Osteoblast (primary cell): ENCODE results near the gene RSRC2. TPM values are rescaled to one million over a fixed set of nuclear protein-coding genes. Genes with fewer than 3 reads are reported as not detected.
A peak's percentile ranks its signal among the peaks of the same experiment; 100 is the strongest.

Experiments used
- DNase-seq: peaks from one replicate; pipeline ENCODE4 v3.0.0; 2011; ENCODE audit warnings: low spot score, mixed read lengths; ENCODE audit not compliant: insufficient read length; ENCODE audit errors: missing footprints
- H2AFZ ChIP-seq: 2 replicates; pipeline ENCODE4 v1.6.0; 2011; ENCODE audit warnings: mild to moderate bottlenecking, low read length
- H3K27ac ChIP-seq: 2 replicates; pipeline ENCODE4 v1.5.1; 2011; ENCODE audit warnings: mild to moderate bottlenecking, low read depth, low read length, moderate library complexity
- H3K27me3 ChIP-seq: 2 replicates; pipeline ENCODE4 v1.6.0; 2012; ENCODE audit warnings: mild to moderate bottlenecking, control low read depth, inconsistent platforms, low read length, moderate library complexity; ENCODE audit not compliant: insufficient read depth
- H3K36me3 ChIP-seq: 2 replicates; pipeline ENCODE4 v1.5.1; 2011; ENCODE audit warnings: mild to moderate bottlenecking, low read length, control low read depth, moderate library complexity; ENCODE audit not compliant: insufficient read depth
- H3K4me1 ChIP-seq: 2 replicates; pipeline ENCODE4 v1.5.1; 2011; ENCODE audit warnings: mild to moderate bottlenecking, low read length, control low read depth, moderate library complexity; ENCODE audit not compliant: insufficient read depth
- H3K4me2 ChIP-seq: 2 replicates; pipeline ENCODE4 v1.6.0; 2011; ENCODE audit warnings: mild to moderate bottlenecking, low read length; ENCODE audit not compliant: insufficient read depth
- H3K4me3 ChIP-seq: fragments of 200-600 bp; sonication (generic); 3 replicates; pipeline ENCODE4 v1.5.1; 2012; ENCODE audit warnings: mild to moderate bottlenecking, low read length, inconsistent platforms; ENCODE audit not compliant: insufficient read depth
- H3K79me2 ChIP-seq: 2 replicates; pipeline ENCODE4 v1.6.0; 2012; ENCODE audit warnings: mild to moderate bottlenecking, low read length, control low read depth, inconsistent platforms; ENCODE audit not compliant: insufficient read depth
- H3K9me3 ChIP-seq: 2 replicates; pipeline ENCODE4 v1.5.1; 2011; ENCODE audit warnings: low read depth, low read length, control low read depth
- H4K20me1 ChIP-seq: 2 replicates; pipeline ENCODE4 v1.6.0; 2012; ENCODE audit warnings: mild to moderate bottlenecking, low read length, control low read depth; ENCODE audit not compliant: insufficient read depth
- CTCF ChIP-seq: IDR thresholded peaks from 2 replicates; pipeline ENCODE4 v1.5.1; 2011; ENCODE audit warnings: mild to moderate bottlenecking, low read depth, low read length, moderate library complexity; ENCODE audit errors: extremely low read depth
- total RNA-seq: library from RNA; depleted of rRNA; stranded (reverse); fragments of >200 nt; gene quantifications from 2 replicates; pipeline ENCODE4 v1.2.3, GENCODE V29; 2012

RSRC2 gene
- total RNA-seq, 1 donor, result 43.1 TPM

GRCh38 chr12:122459211-122459610 lies 67.5 kb downstream of the RSRC2 start:
- H3K36me3 ChIP-seq, result no peaks in the 10 kb centered on the region
- H2AFZ ChIP-seq, result no peak overlapping the region
- no peaks in the 10 kb centered on the region for H3K27me3 ChIP-seq
- H3K4me1 ChIP-seq, result peaks cover 4% of the 10 kb centered on the region
- no peak for DNase-seq
- TF ChIP-seq CTCF, result no peak
- H4K20me1 ChIP-seq, result no peaks in the 10 kb centered on the region
- H3K4me2 ChIP-seq, result no peak overlapping the region
- no peak overlapping the region for H3K4me3 ChIP-seq
- no peaks in the 10 kb centered on the region for H3K9me3 ChIP-seq
- no peak overlapping the region for H3K27ac ChIP-seq
- no peaks in the 10 kb centered on the region for H3K79me2 ChIP-seq

- no peak for DNase-seq
- no peaks in the 10 kb centered on the region for H3K27me3 ChIP-seq
- no peak overlapping the region for H3K27ac ChIP-seq
- H3K4me3 ChIP-seq, result no peak overlapping the region
- no peaks in the 10 kb centered on the region for H3K79me2 ChIP-seq
- no peaks in the 10 kb centered on the region for H4K20me1 ChIP-seq
- no peak for TF ChIP-seq CTCF
- H3K9me3 ChIP-seq, result no peaks in the 10 kb centered on the region
- no peak overlapping the region for H2AFZ ChIP-seq
- H3K4me2 ChIP-seq, result no peak overlapping the region
- no peaks in the 10 kb centered on the region for H3K36me3 ChIP-seq
- no peaks in the 10 kb centered on the region for H3K4me1 ChIP-seq
Observed at GRCh38 chr12:122458105-122459035, 68.4 kb downstream of the RSRC2 start.

- no peak for TF ChIP-seq CTCF
- Histone ChIP-seq H3K27ac (no peak overlapping the region), H3K9me3 (no peaks in the 10 kb centered on the region), H3K79me2 (no peaks in the 10 kb centered on the region), H2AFZ (no peak overlapping the region), H3K36me3 (no peaks in the 10 kb centered on the region), H3K4me1 (no peaks in the 10 kb centered on the region), H3K4me2 (no peak overlapping the region), H3K4me3 (no peak overlapping the region), H4K20me1 (no peaks in the 10 kb centered on the region), H3K27me3 (no peaks in the 10 kb centered on the region)
- peak; percentile 32 for DNase-seq
Observed at GRCh38 chr12:122457627-122458026, 69.1 kb downstream of the RSRC2 start.

GRCh38 chr12:122454739-122455138 lies 72.0 kb downstream of the RSRC2 start:
- DNase-seq, result no peak
- Histone ChIP-seq H3K4me2 (no peak overlapping the region), H3K9me3 (no peaks in the 10 kb centered on the region), H4K20me1 (no peaks in the 10 kb centered on the region), H3K79me2 (no peaks in the 10 kb centered on the region), H3K27me3 (no peaks in the 10 kb centered on the region), H3K4me1 (no peaks in the 10 kb centered on the region), H2AFZ (no peak overlapping the region), H3K4me3 (no peak overlapping the region), H3K36me3 (no peaks in the 10 kb centered on the region), H3K27ac (no peak overlapping the region)
- no peak for TF ChIP-seq CTCF
